ENCODE data around the gene ADAM23. TPM values are rescaled to one million over a fixed set of nuclear protein-coding genes. Genes with fewer than 3 reads are reported as not detected.

ADAM23 gene
- total RNA-seq, 2 donors from 2014 or later, result 0.52 to 0.93 TPM

DNA sequence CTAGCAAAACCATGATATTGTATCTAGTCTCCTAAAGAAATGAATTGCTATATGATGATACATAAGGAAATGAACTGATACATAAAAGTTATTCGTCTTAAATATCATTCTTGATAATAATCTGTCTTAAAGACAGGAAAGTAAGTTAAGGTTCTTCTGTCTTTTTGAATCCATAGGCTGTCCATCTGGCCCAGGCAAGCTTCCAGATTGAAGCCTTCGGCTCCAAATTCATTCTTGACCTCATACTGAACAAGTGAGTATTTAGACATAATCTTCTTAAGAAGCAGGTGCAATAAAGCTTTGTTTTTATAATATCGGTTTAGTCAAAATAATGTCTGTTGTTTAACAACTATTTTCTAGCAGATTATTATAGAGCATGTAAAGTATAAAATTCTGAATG is 37.7 kb downstream of the ADAM23 start:
- Histone ChIP-seq H3K9ac (ENCODE audit: low read depth in 2 of 2, low read length in 2 of 2) (no peak overlapping the region), H3K27me3 (no peaks in the 10 kb centered on the region), H3K36me3 (no peaks in the 10 kb centered on the region), H3K9me3 (no peaks in the 10 kb centered on the region), H3K4me1 (no peaks in the 10 kb centered on the region), H3K27ac (no peak overlapping the region), H3K4me3 (no peak overlapping the region)
- DNase-seq, result no peak
- TF ChIP-seq, protein P1, sequence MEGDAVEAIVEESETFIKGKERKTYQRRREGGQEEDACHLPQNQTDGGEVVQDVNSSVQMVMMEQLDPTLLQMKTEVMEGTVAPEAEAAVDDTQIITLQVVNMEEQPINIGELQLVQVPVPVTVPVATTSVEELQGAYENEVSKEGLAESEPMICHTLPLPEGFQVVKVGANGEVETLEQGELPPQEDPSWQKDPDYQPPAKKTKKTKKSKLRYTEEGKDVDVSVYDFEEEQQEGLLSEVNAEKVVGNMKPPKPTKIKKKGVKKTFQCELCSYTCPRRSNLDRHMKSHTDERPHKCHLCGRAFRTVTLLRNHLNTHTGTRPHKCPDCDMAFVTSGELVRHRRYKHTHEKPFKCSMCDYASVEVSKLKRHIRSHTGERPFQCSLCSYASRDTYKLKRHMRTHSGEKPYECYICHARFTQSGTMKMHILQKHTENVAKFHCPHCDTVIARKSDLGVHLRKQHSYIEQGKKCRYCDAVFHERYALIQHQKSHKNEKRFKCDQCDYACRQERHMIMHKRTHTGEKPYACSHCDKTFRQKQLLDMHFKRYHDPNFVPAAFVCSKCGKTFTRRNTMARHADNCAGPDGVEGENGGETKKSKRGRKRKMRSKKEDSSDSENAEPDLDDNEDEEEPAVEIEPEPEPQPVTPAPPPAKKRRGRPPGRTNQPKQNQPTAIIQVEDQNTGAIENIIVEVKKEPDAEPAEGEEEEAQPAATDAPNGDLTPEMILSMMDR (IDR thresholded peaks at IDR 0.05), result no peak
- intact Hi-C loops (cut with DNase I), result no loop called here

DNA sequence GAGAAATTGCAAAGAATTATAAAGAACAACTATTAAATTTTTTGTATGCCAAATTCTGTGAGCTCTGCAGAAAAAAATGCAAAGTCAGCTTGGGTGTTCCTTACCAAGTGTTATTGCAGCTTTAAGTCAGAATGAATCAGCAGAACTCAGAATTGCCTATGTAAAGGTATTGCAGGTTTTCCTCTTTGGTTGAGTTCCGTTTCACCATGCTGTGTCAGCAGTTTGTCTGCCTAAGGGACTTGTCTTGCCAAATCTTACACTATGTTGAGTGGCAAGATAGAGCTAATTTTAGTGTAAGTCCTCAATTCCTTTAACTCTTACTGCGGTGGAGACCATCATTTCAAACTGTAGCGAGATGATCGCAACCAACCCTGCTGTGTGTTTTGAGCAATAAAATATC is 38.8 kb downstream of the ADAM23 start:
- H3K9me3 ChIP-seq, result no peaks in the 10 kb centered on the region
- no peaks in the 10 kb centered on the region for H3K4me1 ChIP-seq
- H3K4me3 ChIP-seq, result no peak overlapping the region
- H3K27me3 ChIP-seq, result no peaks in the 10 kb centered on the region
- DNase-seq, result no peak
- H3K36me3 ChIP-seq, result no peaks in the 10 kb centered on the region
- no peak overlapping the region for H3K9ac ChIP-seq (ENCODE audit: low read depth in 2 of 2, low read length in 2 of 2)
- intact Hi-C loops (cut with DNase I), result no loop called here
- TF ChIP-seq, protein P1 (IDR thresholded peaks at IDR 0.05), result no peak
- no peak overlapping the region for H3K27ac ChIP-seq

DNA sequence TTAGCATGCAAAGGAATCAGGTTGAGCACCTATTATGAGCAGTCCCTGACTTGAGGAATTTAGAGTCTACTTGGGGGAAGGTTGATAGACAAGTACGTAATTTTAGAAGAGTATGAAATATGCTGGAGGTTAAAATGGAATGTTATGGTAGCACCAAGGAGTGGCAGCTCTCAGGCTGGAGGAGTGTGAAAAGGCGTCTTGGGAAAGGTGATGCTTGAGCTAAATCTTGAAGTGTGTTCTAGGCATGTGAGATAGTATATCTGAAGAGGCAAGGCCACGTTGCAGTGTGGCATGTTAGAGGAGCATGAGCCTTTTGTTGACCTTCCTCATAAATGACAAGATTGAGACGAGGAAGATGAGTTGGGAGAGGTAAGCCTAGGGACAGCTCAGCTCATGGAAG is 39.3 kb downstream of the ADAM23 start:
- Histone ChIP-seq H3K27ac (no peak overlapping the region), H3K9me3 (no peaks in the 10 kb centered on the region), H3K27me3 (no peaks in the 10 kb centered on the region), H3K36me3 (no peaks in the 10 kb centered on the region), H3K4me3 (no peak overlapping the region), H3K4me1 (no peaks in the 10 kb centered on the region), H3K9ac (ENCODE audit: low read depth in 2 of 2, low read length in 2 of 2) (no peak overlapping the region)
- no peak for DNase-seq
- TF ChIP-seq, protein P1 (IDR thresholded peaks at IDR 0.05), result no peak
- intact Hi-C loops (cut with DNase I), result no loop called here

DNA sequence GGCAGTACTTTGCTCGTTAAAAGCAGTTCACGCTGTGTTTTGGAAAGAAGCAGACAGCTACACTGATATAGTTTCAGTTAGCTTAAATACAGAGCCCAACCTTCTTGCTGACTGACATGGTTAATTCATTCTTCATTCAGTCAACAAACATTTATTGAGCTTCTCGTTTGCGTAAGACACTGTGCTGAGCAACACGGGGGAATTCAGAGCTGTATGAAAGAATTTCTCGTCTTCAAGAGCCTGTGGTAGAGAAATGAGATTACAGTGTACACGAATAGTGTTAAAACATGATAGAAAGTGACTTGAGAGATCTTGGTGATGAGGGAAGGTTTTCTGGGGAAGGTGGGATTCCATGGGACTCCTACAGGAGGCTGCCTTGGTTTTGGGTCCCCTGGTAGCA is 44.7 kb downstream of the ADAM23 start:
- H3K9me3 ChIP-seq, result no peaks in the 10 kb centered on the region
- no peaks in the 10 kb centered on the region for H3K36me3 ChIP-seq
- DNase-seq, result no peak
- intact Hi-C loops (cut with DNase I), result no loop called here
- TF ChIP-seq, protein P1 (IDR thresholded peaks at IDR 0.05), result no peak
- no peak overlapping the region for H3K9ac ChIP-seq (ENCODE audit: low read depth in 2 of 2, low read length in 2 of 2)
- H3K27ac ChIP-seq, result no peak overlapping the region
- no peak overlapping the region for H3K4me3 ChIP-seq
- H3K4me1 ChIP-seq, result no peaks in the 10 kb centered on the region
- H3K27me3 ChIP-seq, result no peaks in the 10 kb centered on the region

DNA sequence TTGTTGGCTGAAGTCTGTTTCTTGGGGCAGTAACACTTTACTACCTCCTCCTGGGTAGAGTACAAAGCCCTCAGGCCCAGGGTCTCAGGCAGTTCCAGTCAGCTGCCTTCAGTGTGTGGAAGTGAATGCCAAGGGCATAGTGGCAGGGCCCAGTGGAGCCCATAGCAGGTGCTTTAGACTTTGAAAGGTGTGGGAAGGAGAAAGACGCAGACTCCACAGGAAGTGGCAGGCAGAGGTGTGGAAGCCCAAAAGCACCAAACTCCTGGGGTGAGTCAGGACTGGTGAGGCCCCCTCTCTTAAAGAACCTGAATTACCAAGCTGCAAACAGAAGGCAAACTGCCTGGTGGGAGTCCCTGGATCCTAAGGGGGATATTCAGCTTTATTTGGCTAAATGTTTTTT is 45.3 kb downstream of the ADAM23 start:
- no peak overlapping the region for H3K4me3 ChIP-seq
- no peak overlapping the region for H3K9ac ChIP-seq (ENCODE audit: low read depth in 2 of 2, low read length in 2 of 2)
- intact Hi-C loops (cut with DNase I), result no loop called here
- no peak for DNase-seq
- H3K4me1 ChIP-seq, result no peaks in the 10 kb centered on the region
- no peaks in the 10 kb centered on the region for H3K36me3 ChIP-seq
- no peaks in the 10 kb centered on the region for H3K27me3 ChIP-seq
- TF ChIP-seq, protein P1 (IDR thresholded peaks at IDR 0.05), result no peak
- H3K9me3 ChIP-seq, result no peaks in the 10 kb centered on the region
- H3K27ac ChIP-seq, result no peak overlapping the region

DNA sequence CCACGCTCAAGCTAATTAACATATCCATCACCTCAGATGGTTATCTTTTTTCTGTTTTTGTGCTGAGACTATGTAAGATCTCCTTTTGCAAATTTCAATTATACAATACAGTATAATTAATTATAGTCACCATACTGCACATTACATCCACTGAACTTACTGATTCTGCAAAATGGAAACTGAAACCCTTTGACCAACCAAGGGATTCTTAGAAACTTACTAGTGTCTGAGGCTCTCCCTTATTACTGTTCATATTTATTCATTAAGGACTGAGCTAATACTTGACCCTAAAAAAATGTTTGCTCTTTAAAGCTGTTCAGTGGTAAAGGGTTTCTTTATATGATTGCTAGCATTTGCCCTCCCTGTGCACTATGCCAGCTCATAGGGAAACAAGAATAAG is 50.7 kb downstream of the ADAM23 start:
- no peak overlapping the region for H3K4me3 ChIP-seq
- H3K36me3 ChIP-seq, result no peaks in the 10 kb centered on the region
- no peak for DNase-seq
- TF ChIP-seq, protein P1 (IDR thresholded peaks at IDR 0.05), result no peak
- no peaks in the 10 kb centered on the region for H3K4me1 ChIP-seq
- H3K27me3 ChIP-seq, result no peaks in the 10 kb centered on the region
- intact Hi-C loops (cut with DNase I), result no loop called here
- H3K27ac ChIP-seq, result no peak overlapping the region
- no peak overlapping the region for H3K9ac ChIP-seq (ENCODE audit: low read depth in 2 of 2, low read length in 2 of 2)
- H3K9me3 ChIP-seq, result no peaks in the 10 kb centered on the region

Measured in colonic mucosa (tissue), 4 donors.